Measurements from ENCODE around the gene DOCK2. TPM values are rescaled to one million over a fixed set of nuclear protein-coding genes. Genes with fewer than 3 reads are reported as not detected.

Gene DOCK2
- polyA plus RNA-seq, 3 donors: 57.5 to 178 (median 115) TPM

DNA sequence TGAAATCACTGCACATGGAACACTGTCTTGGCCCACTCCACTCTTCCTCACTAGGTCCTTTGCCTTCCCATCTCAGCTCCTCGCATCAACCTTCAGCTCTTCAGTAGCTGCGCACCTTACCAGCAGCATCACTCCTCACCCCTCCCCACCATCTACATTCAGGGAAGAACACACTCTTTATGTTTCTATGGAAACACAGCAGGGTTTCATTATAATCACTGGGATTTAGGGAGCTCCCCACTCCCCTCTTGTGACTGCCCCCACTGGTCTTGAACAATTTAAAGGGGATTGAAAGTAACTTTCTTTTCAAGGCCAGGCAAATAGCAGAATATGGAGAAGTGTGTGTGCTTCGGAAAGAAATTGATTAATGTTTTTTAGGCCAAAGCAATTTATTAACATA lies 232.0 kb downstream of the DOCK2 start:
- peaks cover 97% of the 10 kb centered on the region for H4K20me1 ChIP-seq (ENCODE audit: insufficient read depth, low read length)
- H3K79me2 ChIP-seq (ENCODE audit: insufficient read depth, low read length): peaks cover 91% of the 10 kb centered on the region
- Mint-ChIP-seq H3K36me3 (peaks cover 56 to 72% of the 10 kb centered on the region in 2 donors), H3K9me3 (no peaks in the 10 kb centered on the region), H3K4me1 (peaks cover 56% of the 10 kb centered on the region), H3K27ac (peak overlapping the region in 2 of 7 donors; percentile 22 to 44), H3K4me3 (no peak overlapping the region), H3K27me3 (ENCODE audit: low read depth in 3 of 3) (peaks cover 0 to 1% (median 0%) of the 10 kb centered on the region in 3 donors)
- H2AFZ ChIP-seq (ENCODE audit: insufficient read depth, low read depth, low read length, poor library complexity, severe bottlenecking): no peak overlapping the region
- H3K9ac ChIP-seq (ENCODE audit: insufficient read depth, low read length, poor library complexity, severe bottlenecking): no peak overlapping the region
- H3K4me2 ChIP-seq (replicated peaks; ENCODE audit: extremely low read depth, low read length, poor library complexity, severe bottlenecking): no peak overlapping the region
- no peak overlapping the region for H3K4me3 ChIP-seq (replicated peaks in 1 of 3; ENCODE audit: low read depth in 2 of 3, low read length in 3 of 3)
- peaks cover 34 to 81% of the 10 kb centered on the region in 2 donors for H3K36me3 ChIP-seq (replicated peaks in 1 of 2; ENCODE audit: control insufficient read depth in 1 of 2, insufficient read depth in 2 of 2, low read length in 2 of 2)
- no peak for DNase-seq
- H3K9me3 ChIP-seq (replicated peaks in 1 of 2; ENCODE audit: control insufficient read depth in 1 of 2, insufficient read depth in 1 of 2, low read length in 2 of 2): no peaks in the 10 kb centered on the region
- H3K4me1 ChIP-seq (ENCODE audit: control insufficient read depth in 1 of 2, insufficient read depth in 2 of 2, low read length in 2 of 2): peaks cover 26 to 34% of the 10 kb centered on the region in 2 donors
- peak overlapping the region in 1 of 2 donors; percentile 65 for H3K27ac ChIP-seq (ENCODE audit: low read depth in 1 of 2, low read length in 2 of 2)
- H3K27me3 ChIP-seq (ENCODE audit: control insufficient read depth in 2 of 2, insufficient read depth in 2 of 2, low read length in 2 of 2): no peaks in the 10 kb centered on the region
- 100% methylated on average over 2 of the region's 3 CpGs for WGBS (ENCODE audit: insufficient coverage)
- intact Hi-C loops (cut with micrococcal nuclease): no loop called here
- TF ChIP-seq, protein P1, sequence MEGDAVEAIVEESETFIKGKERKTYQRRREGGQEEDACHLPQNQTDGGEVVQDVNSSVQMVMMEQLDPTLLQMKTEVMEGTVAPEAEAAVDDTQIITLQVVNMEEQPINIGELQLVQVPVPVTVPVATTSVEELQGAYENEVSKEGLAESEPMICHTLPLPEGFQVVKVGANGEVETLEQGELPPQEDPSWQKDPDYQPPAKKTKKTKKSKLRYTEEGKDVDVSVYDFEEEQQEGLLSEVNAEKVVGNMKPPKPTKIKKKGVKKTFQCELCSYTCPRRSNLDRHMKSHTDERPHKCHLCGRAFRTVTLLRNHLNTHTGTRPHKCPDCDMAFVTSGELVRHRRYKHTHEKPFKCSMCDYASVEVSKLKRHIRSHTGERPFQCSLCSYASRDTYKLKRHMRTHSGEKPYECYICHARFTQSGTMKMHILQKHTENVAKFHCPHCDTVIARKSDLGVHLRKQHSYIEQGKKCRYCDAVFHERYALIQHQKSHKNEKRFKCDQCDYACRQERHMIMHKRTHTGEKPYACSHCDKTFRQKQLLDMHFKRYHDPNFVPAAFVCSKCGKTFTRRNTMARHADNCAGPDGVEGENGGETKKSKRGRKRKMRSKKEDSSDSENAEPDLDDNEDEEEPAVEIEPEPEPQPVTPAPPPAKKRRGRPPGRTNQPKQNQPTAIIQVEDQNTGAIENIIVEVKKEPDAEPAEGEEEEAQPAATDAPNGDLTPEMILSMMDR (IDR thresholded peaks at IDR 0.05): no peak

DNA sequence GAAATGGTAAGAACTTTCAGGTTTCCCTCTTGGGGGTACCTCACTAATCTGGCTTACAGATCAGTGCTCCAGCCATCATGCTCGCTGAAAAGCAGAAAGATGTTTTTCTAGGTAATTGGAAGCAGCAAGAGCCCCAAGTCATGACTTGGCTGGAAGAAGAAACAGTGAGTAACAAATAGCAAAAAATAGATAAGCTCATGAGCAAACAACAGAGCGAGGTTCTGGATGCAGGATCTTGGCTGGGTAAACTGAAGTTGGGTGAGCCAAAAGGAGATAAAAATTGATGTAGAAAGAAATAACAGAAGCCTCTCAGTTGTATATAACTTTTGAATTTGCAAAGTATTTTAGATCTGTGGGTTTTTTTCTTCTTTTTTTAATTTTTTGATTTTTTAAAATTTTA lies 233.1 kb downstream of the DOCK2 start:
- H3K27me3 ChIP-seq (ENCODE audit: control insufficient read depth in 2 of 2, insufficient read depth in 2 of 2, low read length in 2 of 2): no peaks in the 10 kb centered on the region
- DNase-seq: no peak
- peak overlapping the region in 4 of 7 donors; percentile 1 to 28 (median 10) for H3K27ac Mint-ChIP-seq
- peaks cover 96% of the 10 kb centered on the region for H4K20me1 ChIP-seq (ENCODE audit: insufficient read depth, low read length)
- H3K79me2 ChIP-seq (ENCODE audit: insufficient read depth, low read length): peaks cover 80% of the 10 kb centered on the region
- H3K4me1 Mint-ChIP-seq: peaks cover 65% of the 10 kb centered on the region
- H3K4me3 Mint-ChIP-seq: no peak overlapping the region
- H3K9me3 Mint-ChIP-seq: no peaks in the 10 kb centered on the region
- H3K4me2 ChIP-seq (replicated peaks; ENCODE audit: extremely low read depth, low read length, poor library complexity, severe bottlenecking): no peak overlapping the region
- WGBS (ENCODE audit: insufficient coverage): no CpG with 5 or more reads among the region's 2 CpGs
- H3K9ac ChIP-seq (ENCODE audit: insufficient read depth, low read length, poor library complexity, severe bottlenecking): no peak overlapping the region
- H3K36me3 Mint-ChIP-seq: peaks cover 48 to 61% of the 10 kb centered on the region in 2 donors
- H3K36me3 ChIP-seq (replicated peaks in 1 of 2; ENCODE audit: control insufficient read depth in 1 of 2, insufficient read depth in 2 of 2, low read length in 2 of 2): peaks cover 32 to 70% of the 10 kb centered on the region in 2 donors
- H2AFZ ChIP-seq (ENCODE audit: insufficient read depth, low read depth, low read length, poor library complexity, severe bottlenecking): no peak overlapping the region
- no peak overlapping the region for H3K4me3 ChIP-seq (replicated peaks in 1 of 3; ENCODE audit: low read depth in 2 of 3, low read length in 3 of 3)
- peaks cover 0 to 1% (median 0%) of the 10 kb centered on the region in 3 donors for H3K27me3 Mint-ChIP-seq (ENCODE audit: low read depth in 3 of 3)
- H3K9me3 ChIP-seq (replicated peaks in 1 of 2; ENCODE audit: control insufficient read depth in 1 of 2, insufficient read depth in 1 of 2, low read length in 2 of 2): no peaks in the 10 kb centered on the region
- peak overlapping the region in 1 of 2 donors; percentile 65 for H3K27ac ChIP-seq (ENCODE audit: low read depth in 1 of 2, low read length in 2 of 2)
- peaks cover 38 to 46% of the 10 kb centered on the region in 2 donors for H3K4me1 ChIP-seq (ENCODE audit: control insufficient read depth in 1 of 2, insufficient read depth in 2 of 2, low read length in 2 of 2)
- TF ChIP-seq, protein P1 (IDR thresholded peaks at IDR 0.05): no peak
- intact Hi-C loops (cut with micrococcal nuclease): no loop called here

Data from CD14-positive monocyte (primary cell).